Stimulated activated CD8-positive, alpha-beta memory T cell treated with anti-CD3 and anti-CD28 coated beads, Interleukin-15, amount 100 ng/mL, for 1 hour (primary cell): ENCODE results near the gene KIAA0825.

Experiments
- DNase-seq: peaks from one replicate; pipeline ENCODE4 v3.0.0-alpha.2; 2020; ENCODE audit warnings: low read depth

Gene KIAA0825

GRCh38 chr5:94308442-94308841 is 310.0 kb downstream of the KIAA0825 start:
- no peak for DNase-seq

DNA sequence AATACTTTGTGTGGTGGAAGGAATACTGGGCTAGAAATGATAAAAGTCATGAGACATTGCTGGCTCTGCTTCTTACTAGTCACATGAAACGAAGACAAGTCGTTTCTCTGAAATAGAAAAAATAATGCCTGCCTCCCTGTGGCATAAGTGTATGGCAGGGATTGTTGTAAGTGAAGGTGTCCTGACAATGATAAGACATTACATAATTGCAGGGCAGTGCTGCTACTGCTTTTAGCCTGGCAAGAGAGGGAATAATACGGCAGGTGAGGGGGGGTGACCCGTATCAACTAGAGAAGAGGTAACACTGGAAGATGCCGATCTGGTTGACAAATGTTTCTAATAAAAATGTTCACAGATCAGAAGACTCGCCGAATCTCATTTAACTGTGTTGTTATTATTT is 314.3 kb downstream of the KIAA0825 start:
- no peak for DNase-seq

DNA sequence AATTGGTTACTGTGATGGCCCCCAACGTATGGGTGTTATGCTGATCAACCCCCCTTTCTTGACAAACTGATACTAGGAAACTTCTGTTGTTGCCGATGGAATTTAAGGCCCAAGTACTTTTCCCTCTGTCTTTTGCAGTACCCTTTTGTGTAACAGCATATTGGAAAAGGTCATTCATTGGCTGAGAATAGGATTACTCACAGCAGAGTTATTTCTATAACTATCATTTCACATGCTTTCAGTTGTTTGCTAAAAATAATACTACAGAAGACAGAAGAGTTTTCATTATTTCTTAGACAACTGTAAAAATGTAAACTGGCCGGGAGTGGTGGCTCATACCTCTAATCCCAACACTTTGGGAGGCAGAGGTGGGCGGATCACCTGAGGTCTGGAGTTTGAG is 329.5 kb downstream of the KIAA0825 start:
- no peak for DNase-seq

DNA sequence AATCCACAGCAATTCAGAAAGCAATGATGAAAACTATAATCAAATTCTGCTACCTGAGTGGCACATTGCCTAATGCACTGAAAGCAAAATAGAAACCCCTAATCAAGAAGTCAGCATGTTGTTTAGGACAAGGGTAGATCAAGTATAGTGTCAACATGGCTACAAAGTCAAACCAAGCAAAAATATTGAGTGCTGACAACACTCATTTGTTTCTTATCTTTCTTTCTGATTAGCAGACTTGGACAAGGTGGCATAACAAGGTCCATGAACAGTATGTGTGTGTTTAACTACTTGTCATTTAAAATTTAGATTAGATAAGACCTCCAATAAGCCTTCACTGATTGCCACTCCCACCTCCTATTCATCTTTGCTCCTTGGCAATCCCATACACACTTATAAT is 332.4 kb downstream of the KIAA0825 start:
- no peak for DNase-seq

DNA sequence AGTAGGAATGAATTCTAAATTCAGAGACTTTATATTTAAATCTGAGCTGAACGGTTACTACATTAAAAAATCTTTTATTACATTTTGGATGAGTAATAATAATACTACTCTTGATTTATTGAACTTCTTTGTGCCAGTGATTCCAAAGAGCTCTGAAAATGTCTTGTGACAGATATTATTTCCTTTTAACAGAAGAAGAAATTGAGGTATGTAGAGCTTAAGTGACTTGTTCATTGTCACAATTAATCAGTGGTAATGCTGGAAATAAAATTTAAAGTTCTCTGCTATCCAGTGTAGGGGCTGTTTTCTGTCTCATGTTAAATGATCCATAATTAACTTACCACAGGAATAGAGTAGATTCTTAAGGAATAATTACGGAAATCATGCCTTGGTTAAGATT is 335.3 kb downstream of the KIAA0825 start:
- DNase-seq: no peak

- DNase-seq: no peak
These were observed 337.1 kb downstream of the KIAA0825 start for GRCh38 chr5:94281236-94281801.

DNA sequence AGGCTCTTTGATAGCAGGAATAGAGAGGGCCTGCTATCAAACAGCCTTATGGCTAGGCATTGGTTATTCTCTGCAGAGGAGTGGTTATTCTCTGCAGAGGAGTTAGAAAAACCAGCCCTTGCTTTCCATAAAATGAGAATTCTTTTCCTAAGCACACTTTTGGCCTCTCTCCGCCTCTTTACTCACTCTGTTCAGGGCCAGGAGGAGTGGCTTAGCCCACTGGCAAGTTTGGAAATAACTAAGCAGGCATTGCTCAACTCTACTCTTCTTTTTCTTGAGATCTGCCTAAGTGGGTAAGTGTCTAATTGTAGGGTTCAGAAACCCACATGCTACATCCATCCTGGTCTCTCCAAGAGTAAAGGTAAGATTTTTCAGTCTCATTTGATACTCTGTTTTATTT is 341.7 kb downstream of the KIAA0825 start:
- DNase-seq: no peak

GRCh38 chr5:94276048-94276447 is 342.4 kb downstream of the KIAA0825 start:
- DNase-seq: no peak

GRCh38 chr5:94274707-94275106 is 343.7 kb downstream of the KIAA0825 start:
- no peak for DNase-seq

DNA sequence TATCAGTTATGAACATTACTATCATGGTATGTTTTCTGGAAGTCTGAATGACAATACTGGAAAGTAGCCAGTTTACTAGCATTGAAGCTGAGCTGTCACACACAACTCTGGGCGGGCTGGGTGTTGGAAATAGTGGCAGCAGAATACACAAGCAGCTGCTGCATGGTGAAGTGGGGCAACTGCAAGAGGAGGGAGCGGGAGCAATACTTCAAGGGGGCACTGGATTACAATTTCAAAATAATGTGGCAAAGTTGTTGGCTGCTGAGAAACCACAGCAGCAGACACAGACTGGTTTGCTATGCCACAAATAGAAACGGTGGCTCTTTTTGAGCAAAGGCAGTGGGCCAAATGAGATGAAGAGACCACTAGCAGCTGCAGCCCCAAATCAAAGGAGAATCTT is 350.2 kb downstream of the KIAA0825 start:
- DNase-seq: no peak

DNA sequence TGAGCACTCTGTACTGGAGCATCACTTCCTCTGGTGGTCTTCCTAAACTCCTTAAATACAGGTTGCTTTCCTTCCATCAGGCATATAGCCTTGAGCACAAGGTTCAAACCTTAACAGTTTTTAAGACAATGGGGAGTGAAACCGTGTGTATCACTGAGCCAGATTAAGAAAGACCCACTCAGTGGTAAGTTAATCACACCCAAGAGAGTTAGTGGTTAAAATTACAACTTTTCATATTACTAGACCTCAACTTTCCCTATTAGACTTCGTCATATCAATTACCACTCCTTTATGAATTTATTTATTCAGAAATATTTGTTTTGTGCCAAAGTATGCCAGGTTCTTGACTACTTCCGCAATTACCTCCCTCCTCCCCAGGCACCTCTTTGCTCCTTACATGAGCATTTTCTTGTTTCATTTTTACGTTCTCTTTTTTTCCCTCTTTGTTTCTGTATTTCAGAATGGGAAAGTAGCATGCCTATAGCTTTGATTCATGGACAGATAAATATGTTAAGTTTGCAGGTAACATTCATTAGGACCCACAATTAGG is 351.0 kb downstream of the KIAA0825 start:
- no peak for DNase-seq

- DNase-seq: no peak
These were observed 352.2 kb downstream of the KIAA0825 start for GRCh38 chr5:94266170-94266569.

- no peak for DNase-seq
These were observed 355.3 kb downstream of the KIAA0825 start for GRCh38 chr5:94263068-94263467.

GRCh38 chr5:94260096-94260495 is 358.3 kb downstream of the KIAA0825 start:
- no peak for DNase-seq

DNA sequence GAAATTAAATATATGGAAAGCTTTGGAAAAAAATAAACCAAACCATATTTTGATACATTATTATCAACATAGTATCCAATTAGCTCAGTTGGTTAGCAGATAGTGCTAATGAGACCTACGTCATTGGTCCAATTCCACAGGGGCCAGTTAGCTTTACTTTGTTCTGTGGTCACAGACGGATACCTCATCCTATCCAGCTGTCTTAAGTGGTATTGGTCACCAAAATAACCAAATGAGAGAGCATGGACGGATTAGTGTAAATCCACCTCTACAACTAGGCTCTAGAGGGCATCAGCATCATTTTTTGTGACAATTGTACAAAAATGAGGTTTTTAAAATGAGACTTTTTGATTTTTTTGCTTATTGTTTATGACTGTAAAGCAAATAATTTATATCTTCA is 364.2 kb downstream of the KIAA0825 start:
- DNase-seq: no peak

- DNase-seq: no peak
These were observed 367.4 kb downstream of the KIAA0825 start for GRCh38 chr5:94250985-94251384.

GRCh38 chr5:94249430-94249829 is 369.0 kb downstream of the KIAA0825 start:
- DNase-seq: no peak

DNA sequence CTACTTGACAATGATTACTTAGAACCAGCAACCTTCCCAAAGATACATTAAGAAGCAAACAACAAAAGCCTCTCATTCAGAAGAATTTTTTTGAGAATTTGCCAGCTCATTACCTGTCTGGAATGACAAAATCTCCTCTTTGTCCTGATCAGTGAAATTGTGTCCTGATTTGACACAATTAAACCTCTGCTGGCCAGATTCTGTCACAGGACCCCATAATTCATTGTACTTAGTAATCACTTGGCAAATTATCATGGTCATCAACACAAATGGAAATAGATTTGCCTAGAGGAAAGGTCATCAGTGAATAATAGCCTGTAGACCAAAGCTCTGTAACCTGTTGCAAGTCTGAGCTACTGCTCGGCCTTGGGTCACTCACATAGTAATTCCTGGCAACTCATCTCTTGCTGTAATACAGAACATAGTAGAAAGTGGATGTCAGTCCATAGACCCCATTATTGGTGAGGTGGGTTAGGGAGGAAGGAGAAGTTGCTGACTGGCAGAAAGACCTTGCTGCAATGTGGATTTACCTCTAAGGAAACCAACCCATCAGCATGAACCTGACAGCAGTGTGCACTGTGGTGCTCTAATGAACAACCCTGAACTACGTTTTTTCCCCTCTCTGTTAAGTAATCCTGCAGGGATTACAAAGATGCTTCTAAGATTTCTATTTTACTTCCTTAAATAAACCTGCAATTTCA is 370.1 kb downstream of the KIAA0825 start:
- DNase-seq: no peak

- DNase-seq: no peak
These were observed 372.8 kb downstream of the KIAA0825 start for GRCh38 chr5:94245608-94246007.

- no peak for DNase-seq
These were observed 373.5 kb downstream of the KIAA0825 start for GRCh38 chr5:94244921-94245320.

- DNase-seq: no peak
These were observed 374.8 kb downstream of the KIAA0825 start for GRCh38 chr5:94243612-94244011.

GRCh38 chr5:94240993-94241651 is 377.3 kb downstream of the KIAA0825 start:
- no peak for DNase-seq

DNA sequence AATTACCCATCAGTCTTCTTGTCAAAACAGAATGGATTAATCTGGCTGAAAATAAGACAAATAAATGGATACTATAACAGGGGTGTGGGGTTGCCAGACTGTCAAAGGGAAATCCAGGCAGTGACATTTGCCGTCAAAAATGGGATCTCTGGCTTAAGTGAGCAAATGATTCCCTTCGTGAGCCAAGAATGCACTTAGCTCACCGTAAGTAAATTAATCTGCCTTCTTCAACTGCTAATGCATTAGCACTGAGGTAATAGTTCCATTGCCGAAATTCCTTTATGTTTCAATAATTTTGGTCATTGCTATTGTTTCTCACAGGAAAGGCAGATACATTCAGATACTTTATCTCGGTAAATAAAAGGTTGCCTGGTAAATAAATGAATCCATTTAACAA is 377.8 kb downstream of the KIAA0825 start:
- no peak for DNase-seq
